SK-N-MC (cell line): ENCODE measurements around the gene ZNF644.

Experiments
- EZH2 ChIP-seq: fragments of 200-600 bp; sonication (generic); IDR thresholded peaks from one replicate; pipeline ENCODE4 v1.6.1; 2017; ENCODE audit warnings: antibody characterized with exemption
- POLR2AphosphoS5 ChIP-seq: IDR thresholded peaks from 2 replicates; pipeline ENCODE4 v1.6.1; 2012; ENCODE audit warnings: mild to moderate bottlenecking, low read depth, low read length, borderline replicate concordance

- TF ChIP-seq POLR2AphosphoS5 (no peak), EZH2 (no peak)
Measured at GRCh38 chr1:90973897-90974798, 47.7 kb downstream of the ZNF644 start.
